ENCODE measurements around the gene DDX39A.
A peak's percentile ranks its signal among the peaks of the same experiment; 100 is the strongest.
"Not testable (repeated sequence)": the region's sequence is repeated elsewhere in the genome, so short reads cannot be mapped to it uniquely, and the experiment has no call there.

Gene DDX39A

GRCh38 chr19:14370169-14370939, 48.8 kb downstream of the DDX39A start:
- no peak overlapping the region for H3K4me3 ChIP-seq (ENCODE audit: low read depth, low read length)

GRCh38 chr19:14369399-14370168, 49.6 kb downstream of the DDX39A start:
- DNase-seq (ENCODE audit: low read depth), result no peak
- H3K4me3 ChIP-seq (ENCODE audit: low read depth, low read length), result no peak overlapping the region

More at GRCh38 chr19:14370169-14370939, 48.8 kb downstream of the DDX39A start:
- no peak for DNase-seq (ENCODE audit: low read depth)

- no peak overlapping the region for H3K4me3 ChIP-seq (ENCODE audit: low read depth, low read length)
These were observed 51.1 kb downstream of the DDX39A start for GRCh38 chr19:14368011-14368513.

DNA sequence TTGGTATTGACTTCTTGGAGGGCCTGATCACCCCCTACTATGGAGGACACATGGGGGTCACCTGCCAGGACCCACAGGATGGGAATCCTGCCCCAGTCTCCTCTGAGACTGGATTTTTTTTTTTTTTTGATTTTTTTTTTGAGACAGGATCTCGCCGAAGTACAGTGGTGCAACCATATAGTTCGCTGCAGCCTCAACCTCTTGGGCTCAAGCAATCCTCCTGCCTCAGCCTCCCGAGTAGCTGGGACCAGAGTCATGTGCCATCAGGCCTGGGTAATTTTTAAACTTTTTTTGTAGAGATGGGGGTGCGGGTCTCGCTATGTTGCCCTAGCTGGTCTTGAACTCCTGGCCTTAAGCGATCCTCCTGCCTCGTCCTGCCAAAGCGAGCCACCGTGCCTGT, 52.1 kb downstream of the DDX39A start:
- no peak for DNase-seq (ENCODE audit: low read depth)

More at GRCh38 chr19:14368011-14368513, 51.1 kb downstream of the DDX39A start:
- DNase-seq (ENCODE audit: low read depth), result no peak

GRCh38 chr19:14366529-14366928, 52.6 kb downstream of the DDX39A start:
- peak; percentile 58 for DNase-seq (ENCODE audit: low read depth)
- no peak overlapping the region for H3K4me3 ChIP-seq (ENCODE audit: low read depth, low read length)

More for the DNA sequence above, 52.1 kb downstream of the DDX39A start:
- H3K4me3 ChIP-seq (ENCODE audit: low read depth, low read length), result no peak overlapping the region

GRCh38 chr19:14364098-14364443, 55.1 kb downstream of the DDX39A start:
- DNase-seq (ENCODE audit: low read depth); H3K4me3 ChIP-seq (ENCODE audit: low read depth, low read length): not testable (repeated sequence)

- H3K4me3 ChIP-seq (ENCODE audit: low read depth, low read length), result peak overlapping the region; percentile 11
- DNase-seq (ENCODE audit: low read depth), result no peak
These were observed 55.7 kb downstream of the DDX39A start for GRCh38 chr19:14363183-14364097.

- no peak overlapping the region for H3K4me3 ChIP-seq (ENCODE audit: low read depth, low read length)
- no peak for DNase-seq (ENCODE audit: low read depth)
These were observed 57.3 kb downstream of the DDX39A start for GRCh38 chr19:14361824-14362223.

Data from skeletal muscle cell (primary cell).